HL-60/S4 (cell line): Measurements from ENCODE around the gene ADGRD1.
"Not testable (repeated sequence)": the region's sequence is repeated elsewhere in the genome, so short reads cannot be mapped to it uniquely, and the experiment has no call there.

Experiments
- in situ Hi-C: fragments of 300-500 bp; cut with MboI; formaldehyde crosslinking; loops from 2 replicates; pipeline ENCODE4 v1.14.3; 2022; ENCODE audit warnings: low sequenced_read_pairs

ADGRD1 gene

GRCh38 chr12:130936561-130936960 lies 17.1 kb upstream of the ADGRD1 start:
- in situ Hi-C loops = no loop called here

- in situ Hi-C loops = no loop called here
Observed at GRCh38 chr12:130937063-130937462, 16.6 kb upstream of the ADGRD1 start.

GRCh38 chr12:130937546-130937945 lies 16.2 kb upstream of the ADGRD1 start:
- in situ Hi-C loops = not testable (repeated sequence)

GRCh38 chr12:130938186-130938585 lies 15.5 kb upstream of the ADGRD1 start:
- in situ Hi-C loops = no loop called here

GRCh38 chr12:130944878-130945277 lies 8.8 kb upstream of the ADGRD1 start:
- in situ Hi-C loops = no loop called here

GRCh38 chr12:130945786-130946492 lies 7.8 kb upstream of the ADGRD1 start:
- in situ Hi-C loops = no loop called here

GRCh38 chr12:130947028-130947613 lies 6.6 kb upstream of the ADGRD1 start:
- in situ Hi-C loops = no loop called here

GRCh38 chr12:130948136-130948535 lies 5.6 kb upstream of the ADGRD1 start:
- in situ Hi-C loops = no loop called here

GRCh38 chr12:130948751-130949150 lies 5.0 kb upstream of the ADGRD1 start:
- in situ Hi-C loops = no loop called here

GRCh38 chr12:130949806-130950205 lies 3.9 kb upstream of the ADGRD1 start:
- in situ Hi-C loops = no loop called here

- in situ Hi-C loops = no loop called here
Observed at GRCh38 chr12:130951636-130952035, 2.1 kb upstream of the ADGRD1 start.

- in situ Hi-C loops = no loop called here
Observed at GRCh38 chr12:130952171-130952954, 1.3 kb upstream of the ADGRD1 start.

- in situ Hi-C loops = no loop called here
Observed at GRCh38 chr12:130954544-130954831, 781 bp downstream of the ADGRD1 start.

- in situ Hi-C loops = no loop called here
Observed at GRCh38 chr12:130955238-130955816, 1.6 kb downstream of the ADGRD1 start.

- in situ Hi-C loops = no loop called here
Observed at GRCh38 chr12:130956009-130956408, 2.3 kb downstream of the ADGRD1 start.

GRCh38 chr12:130956456-130957303 lies 3.0 kb downstream of the ADGRD1 start:
- in situ Hi-C loops = no loop called here

GRCh38 chr12:130957304-130957621 lies 3.6 kb downstream of the ADGRD1 start:
- in situ Hi-C loops = no loop called here

- in situ Hi-C loops = no loop called here
Observed at GRCh38 chr12:130958557-130959140, 4.9 kb downstream of the ADGRD1 start.

GRCh38 chr12:130959632-130960031 lies 5.9 kb downstream of the ADGRD1 start:
- in situ Hi-C loops = no loop called here

GRCh38 chr12:130960058-130960457 lies 6.4 kb downstream of the ADGRD1 start:
- in situ Hi-C loops = no loop called here

- in situ Hi-C loops = no loop called here
Observed at GRCh38 chr12:130960787-130961186, 7.1 kb downstream of the ADGRD1 start.
